Colon (tissue), 2 donors: ENCODE results near the gene NTMT2.

Experiments
- FAIRE-seq: peaks from 2 replicates; lab custom pipeline; 2012; peaks lifted over from hg19 to GRCh38; lab: Jason Lieb, UNC
- donor health status: control.
- donor health status: control.

Gene NTMT2

GRCh38 chr1:170210142-170210541, 64.4 kb downstream of the NTMT2 start:
- FAIRE-seq = no peak

GRCh38 chr1:170213596-170213995, 67.8 kb downstream of the NTMT2 start:
- FAIRE-seq = no peak

GRCh38 chr1:170214117-170215032, 68.6 kb downstream of the NTMT2 start:
- no peak for FAIRE-seq

- no peak for FAIRE-seq
These were observed 69.5 kb downstream of the NTMT2 start for GRCh38 chr1:170215072-170215885.

- FAIRE-seq = no peak
These were observed 71.9 kb downstream of the NTMT2 start for GRCh38 chr1:170217517-170218256.

- FAIRE-seq = no peak
These were observed 72.5 kb downstream of the NTMT2 start for GRCh38 chr1:170218257-170218650.
